ENCODE measurements around the gene WDFY1.

- TF ChIP-seq, protein P1, sequence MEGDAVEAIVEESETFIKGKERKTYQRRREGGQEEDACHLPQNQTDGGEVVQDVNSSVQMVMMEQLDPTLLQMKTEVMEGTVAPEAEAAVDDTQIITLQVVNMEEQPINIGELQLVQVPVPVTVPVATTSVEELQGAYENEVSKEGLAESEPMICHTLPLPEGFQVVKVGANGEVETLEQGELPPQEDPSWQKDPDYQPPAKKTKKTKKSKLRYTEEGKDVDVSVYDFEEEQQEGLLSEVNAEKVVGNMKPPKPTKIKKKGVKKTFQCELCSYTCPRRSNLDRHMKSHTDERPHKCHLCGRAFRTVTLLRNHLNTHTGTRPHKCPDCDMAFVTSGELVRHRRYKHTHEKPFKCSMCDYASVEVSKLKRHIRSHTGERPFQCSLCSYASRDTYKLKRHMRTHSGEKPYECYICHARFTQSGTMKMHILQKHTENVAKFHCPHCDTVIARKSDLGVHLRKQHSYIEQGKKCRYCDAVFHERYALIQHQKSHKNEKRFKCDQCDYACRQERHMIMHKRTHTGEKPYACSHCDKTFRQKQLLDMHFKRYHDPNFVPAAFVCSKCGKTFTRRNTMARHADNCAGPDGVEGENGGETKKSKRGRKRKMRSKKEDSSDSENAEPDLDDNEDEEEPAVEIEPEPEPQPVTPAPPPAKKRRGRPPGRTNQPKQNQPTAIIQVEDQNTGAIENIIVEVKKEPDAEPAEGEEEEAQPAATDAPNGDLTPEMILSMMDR (IDR thresholded peaks at IDR 0.05) = no peak
- TF ChIP-seq POLR2A (IDR thresholded peaks at IDR 0.05) (no peak), EP300 (IDR thresholded peaks at IDR 0.05; ENCODE audit: low read depth) (no peak)
Observed at GRCh38 chr2:223901311-223901710, 43.8 kb downstream of the WDFY1 start.
